NCI-H748 (cell line): Measurements from ENCODE around the gene RAB28.

Experiments
- DNase-seq: peaks from one replicate; lab custom pipeline; 2025; ENCODE audit not compliant: unreplicated experiment; lab: John Stamatoyannopoulos, UW

The RAB28 gene

GRCh38 chr4:13511101-13511500 lies 27.0 kb upstream of the RAB28 start:
- DNase-seq, result no peak

GRCh38 chr4:13509442-13509841 lies 25.3 kb upstream of the RAB28 start:
- no peak for DNase-seq

- DNase-seq, result no peak
These were observed 20.2 kb upstream of the RAB28 start for GRCh38 chr4:13504374-13504773.

- no peak for DNase-seq
These were observed 14.3 kb upstream of the RAB28 start for GRCh38 chr4:13498469-13498868.

GRCh38 chr4:13496605-13497004 lies 12.5 kb upstream of the RAB28 start:
- no peak for DNase-seq

- DNase-seq, result no peak
These were observed 11.6 kb upstream of the RAB28 start for GRCh38 chr4:13495753-13496152.

GRCh38 chr4:13493793-13494192 lies 9.7 kb upstream of the RAB28 start:
- no peak for DNase-seq

- no peak for DNase-seq
These were observed 8.6 kb upstream of the RAB28 start for GRCh38 chr4:13492747-13493146.

- DNase-seq, result peak; percentile 58
These were observed 645 bp upstream of the RAB28 start for GRCh38 chr4:13484749-13485221.

GRCh38 chr4:13483768-13484121 lies 395 bp downstream of the RAB28 start:
- peak; percentile 66 for DNase-seq

- peak; percentile 51 for DNase-seq
These were observed 888 bp downstream of the RAB28 start for GRCh38 chr4:13483136-13483767.

- DNase-seq, result no peak
These were observed 2.6 kb downstream of the RAB28 start for GRCh38 chr4:13481569-13481968.

GRCh38 chr4:13478707-13479106 lies 5.4 kb downstream of the RAB28 start:
- DNase-seq, result no peak

GRCh38 chr4:13478131-13478530 lies 6.0 kb downstream of the RAB28 start:
- DNase-seq, result no peak

- no peak for DNase-seq
These were observed 7.2 kb downstream of the RAB28 start for GRCh38 chr4:13476915-13477314.

GRCh38 chr4:13476152-13476551 lies 8.0 kb downstream of the RAB28 start:
- no peak for DNase-seq

GRCh38 chr4:13471400-13471799 lies 12.7 kb downstream of the RAB28 start:
- DNase-seq, result no peak

- DNase-seq, result no peak
These were observed 13.8 kb downstream of the RAB28 start for GRCh38 chr4:13470379-13470778.

- DNase-seq, result no peak
These were observed 19.2 kb downstream of the RAB28 start for GRCh38 chr4:13464973-13465372.

- no peak for DNase-seq
These were observed 19.6 kb downstream of the RAB28 start for GRCh38 chr4:13464543-13464942.

GRCh38 chr4:13461191-13461905 lies 22.8 kb downstream of the RAB28 start:
- no peak for DNase-seq

GRCh38 chr4:13455411-13455810 lies 28.7 kb downstream of the RAB28 start:
- DNase-seq, result no peak

- no peak for DNase-seq
These were observed 29.4 kb downstream of the RAB28 start for GRCh38 chr4:13454786-13455185.
